ENCODE measurements around the gene LRRC51. TPM values are rescaled to one million over a fixed set of nuclear protein-coding genes. Genes with fewer than 3 reads are reported as not detected.

The LRRC51 gene
- total and polyA plus RNA-seq, 2 donors (not counting 3 experiments of a cell fraction or from before 2014, with no cell fraction given): 3.5 to 6.1 TPM

DNA sequence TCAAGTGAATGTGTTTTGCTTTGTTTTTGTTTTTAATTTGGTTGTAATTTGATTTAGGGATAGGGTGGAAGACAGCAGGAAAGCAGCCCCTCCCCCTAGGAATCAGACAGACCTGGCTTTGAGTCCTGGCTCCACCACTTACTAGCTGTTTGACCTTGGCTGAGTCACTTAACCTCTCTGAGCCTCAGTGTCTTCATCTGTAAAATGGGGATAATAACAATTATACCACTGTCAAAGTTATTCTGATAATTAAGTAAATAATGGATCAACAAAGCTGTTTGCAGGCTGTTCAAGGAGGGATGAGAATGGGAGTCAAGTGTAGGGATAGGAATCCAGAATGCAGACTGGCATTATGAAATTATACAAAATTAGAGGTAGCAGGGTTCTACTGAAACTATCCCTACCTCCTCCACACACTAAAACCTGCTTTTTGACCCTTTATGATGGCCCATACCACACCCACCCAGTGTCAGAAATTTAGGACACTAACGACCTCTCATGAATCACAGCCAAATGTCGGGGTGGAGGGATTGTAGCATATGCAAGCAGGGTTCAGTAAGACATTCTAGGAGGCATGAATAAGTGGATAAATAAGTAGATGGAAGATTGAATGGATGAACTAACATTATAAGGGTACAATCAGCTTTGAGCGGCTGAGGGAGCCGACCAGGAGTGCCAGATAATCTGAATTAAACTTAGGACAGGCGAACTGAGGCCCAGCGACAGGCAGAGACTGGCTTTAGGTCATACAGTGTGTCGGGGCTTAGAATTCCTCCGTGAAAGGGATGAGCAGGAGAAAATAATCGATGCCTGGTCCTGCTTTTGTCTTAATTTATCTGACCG lies 30.9 kb downstream of the LRRC51 start:
- TF ChIP-seq FOS (IDR thresholded peaks at IDR 0.05; ENCODE audit: borderline replicate concordance, insufficient read depth, low read length) (no peak), GATA2 (IDR thresholded peaks at IDR 0.05; ENCODE audit: insufficient read depth, insufficient read length, low read depth, low read length) (no peak), POLR2A (IDR thresholded peaks at IDR 0.05; ENCODE audit: low read depth, low read length) (no peak), EZH2 (IDR thresholded peaks at IDR 0.05; ENCODE audit: borderline replicate concordance, low read depth, low read length, severe bottlenecking) (no peak), JUN (IDR thresholded peaks at IDR 0.05; ENCODE audit: borderline replicate concordance, insufficient read depth, insufficient read length, low read depth) (no peak), POLR2AphosphoS5 (IDR thresholded peaks at IDR 0.05; ENCODE audit: insufficient read depth, low read depth, low read length) (no peak), MYC (IDR thresholded peaks at IDR 0.05; ENCODE audit: low read depth, low read length) (no peak)
- TF ChIP-seq, protein P1, sequence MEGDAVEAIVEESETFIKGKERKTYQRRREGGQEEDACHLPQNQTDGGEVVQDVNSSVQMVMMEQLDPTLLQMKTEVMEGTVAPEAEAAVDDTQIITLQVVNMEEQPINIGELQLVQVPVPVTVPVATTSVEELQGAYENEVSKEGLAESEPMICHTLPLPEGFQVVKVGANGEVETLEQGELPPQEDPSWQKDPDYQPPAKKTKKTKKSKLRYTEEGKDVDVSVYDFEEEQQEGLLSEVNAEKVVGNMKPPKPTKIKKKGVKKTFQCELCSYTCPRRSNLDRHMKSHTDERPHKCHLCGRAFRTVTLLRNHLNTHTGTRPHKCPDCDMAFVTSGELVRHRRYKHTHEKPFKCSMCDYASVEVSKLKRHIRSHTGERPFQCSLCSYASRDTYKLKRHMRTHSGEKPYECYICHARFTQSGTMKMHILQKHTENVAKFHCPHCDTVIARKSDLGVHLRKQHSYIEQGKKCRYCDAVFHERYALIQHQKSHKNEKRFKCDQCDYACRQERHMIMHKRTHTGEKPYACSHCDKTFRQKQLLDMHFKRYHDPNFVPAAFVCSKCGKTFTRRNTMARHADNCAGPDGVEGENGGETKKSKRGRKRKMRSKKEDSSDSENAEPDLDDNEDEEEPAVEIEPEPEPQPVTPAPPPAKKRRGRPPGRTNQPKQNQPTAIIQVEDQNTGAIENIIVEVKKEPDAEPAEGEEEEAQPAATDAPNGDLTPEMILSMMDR (IDR thresholded peaks at IDR 0.05; ENCODE audit: extremely low read depth in 1 of 2, insufficient read depth in 1 of 2, low read depth in 1 of 2, low read length in 2 of 2): no peak
- TF ChIP-seq, protein P2, sequence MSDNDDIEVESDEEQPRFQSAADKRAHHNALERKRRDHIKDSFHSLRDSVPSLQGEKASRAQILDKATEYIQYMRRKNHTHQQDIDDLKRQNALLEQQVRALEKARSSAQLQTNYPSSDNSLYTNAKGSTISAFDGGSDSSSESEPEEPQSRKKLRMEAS (IDR thresholded peaks at IDR 0.05; ENCODE audit: insufficient read depth, insufficient read length): no peak
- CTCF ChIA-PET: interaction anchor here (1.3 to 3.8 kb wide), 3 partner anchors 11 to 86 kb away, joined by 5 to 19 read pairs (median 13); no protein-coding TSS in a partner anchor
- intact Hi-C loops (cut with micrococcal nuclease): loop anchor here (1.0 to 5.0 kb wide), 6 partner anchors 8 to 321 kb away; partner anchors contain the start of genes CLPB, LAMTOR1, LRRC51 and NUMA1

More for the DNA sequence above, 30.9 kb downstream of the LRRC51 start:
- Histone ChIP-seq H3K27me3 (ENCODE audit: control insufficient read depth in 2 of 2, insufficient read depth in 2 of 2, low read length in 2 of 2) (no peaks in the 10 kb centered on the region), H3K9me1 (replicated peaks; ENCODE audit: control insufficient read depth, extremely low read depth, insufficient read depth, low read length) (no peaks in the 10 kb centered on the region), H3K36me3 (ENCODE audit: control insufficient read depth in 2 of 2, extremely low read depth in 1 of 2, insufficient read depth in 2 of 2, low read length in 2 of 2) (no peaks in the 10 kb centered on the region), H3K4me2 (ENCODE audit: insufficient read depth, low read length) (peak overlapping the region; percentile 93), H3K4me1 (ENCODE audit: control insufficient read depth, extremely low read depth, insufficient read depth, low read length) (peaks cover 14% of the 10 kb centered on the region), H4K20me1 (replicated peaks; ENCODE audit: control insufficient read depth, extremely low read depth, insufficient read depth, low read length) (no peaks in the 10 kb centered on the region), H3K27ac (ENCODE audit: insufficient read depth, low read depth, low read length) (peak overlapping the region; percentile 90), H3K9me3 (replicated peaks; ENCODE audit: control insufficient read depth, insufficient read depth, low read length) (no peaks in the 10 kb centered on the region), H3K9ac (replicated peaks; ENCODE audit: extremely low read depth, insufficient read depth, low read length) (peak overlapping the region; percentile 95), H2AFZ (ENCODE audit: low read depth, low read length) (peak overlapping the region; percentile 27), H3K79me2 (ENCODE audit: control insufficient read depth, insufficient read depth, low read length) (no peaks in the 10 kb centered on the region), H3K4me3 (replicated peaks in 1 of 3; ENCODE audit: insufficient read depth in 1 of 3, low read depth in 1 of 3, low read length in 3 of 3) (peak overlapping the region; percentile 14 to 53 (median 35))
- POLR2A ChIA-PET: interaction anchor here (1.0 to 1.2 kb wide), 4 partner anchors 11 to 184 kb away, joined by 3 to 5 read pairs (median 3); no protein-coding TSS in a partner anchor
- no peak for DNase-seq (ENCODE audit: low read depth, low spot score)
- TSS peak; percentile 87 for BruUV-seq (replicated peaks)
- dilution Hi-C loops (cut with MboI; ENCODE audit: extremely low pct_ligation_motif_present, low sequenced_read_pairs): no loop called here
- no peak for FAIRE-seq

Data from endothelial cell of umbilical vein (primary cell).